Activated CD8-positive, alpha-beta memory T cell treated with anti-CD3 and anti-CD28 coated beads, Interleukin-2, amount 50 U/mL, for 24 hours (primary cell): ENCODE results near the gene VAMP3.
"Not testable (repeated sequence)": the region's sequence is repeated elsewhere in the genome, so short reads cannot be mapped to it uniquely, and the experiment has no call there.

ENCODE experiments used
- DNase-seq: peaks from one replicate; pipeline ENCODE4 v3.0.0-alpha.2; 2020; ENCODE audit errors: extremely low read depth

The VAMP3 gene

DNA sequence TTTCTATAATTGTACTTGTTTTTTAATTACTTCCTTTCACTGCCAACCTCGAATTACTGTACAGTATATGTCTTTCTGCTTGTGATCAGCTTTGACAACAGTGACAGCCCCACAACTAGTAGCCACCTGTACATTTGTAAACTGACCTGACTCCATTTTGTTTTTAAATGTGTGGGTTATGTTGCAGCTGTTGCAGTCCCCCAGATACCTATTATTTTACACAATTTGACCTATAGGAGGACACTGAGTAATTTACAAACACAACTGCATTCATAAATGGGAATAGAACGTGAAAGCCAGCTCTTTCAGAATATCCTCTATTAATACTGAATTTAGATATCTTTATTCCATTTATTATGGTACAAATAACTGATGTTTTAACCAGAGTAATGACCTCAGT lies 2.5 kb upstream of the VAMP3 start:
- no peak for DNase-seq

DNA sequence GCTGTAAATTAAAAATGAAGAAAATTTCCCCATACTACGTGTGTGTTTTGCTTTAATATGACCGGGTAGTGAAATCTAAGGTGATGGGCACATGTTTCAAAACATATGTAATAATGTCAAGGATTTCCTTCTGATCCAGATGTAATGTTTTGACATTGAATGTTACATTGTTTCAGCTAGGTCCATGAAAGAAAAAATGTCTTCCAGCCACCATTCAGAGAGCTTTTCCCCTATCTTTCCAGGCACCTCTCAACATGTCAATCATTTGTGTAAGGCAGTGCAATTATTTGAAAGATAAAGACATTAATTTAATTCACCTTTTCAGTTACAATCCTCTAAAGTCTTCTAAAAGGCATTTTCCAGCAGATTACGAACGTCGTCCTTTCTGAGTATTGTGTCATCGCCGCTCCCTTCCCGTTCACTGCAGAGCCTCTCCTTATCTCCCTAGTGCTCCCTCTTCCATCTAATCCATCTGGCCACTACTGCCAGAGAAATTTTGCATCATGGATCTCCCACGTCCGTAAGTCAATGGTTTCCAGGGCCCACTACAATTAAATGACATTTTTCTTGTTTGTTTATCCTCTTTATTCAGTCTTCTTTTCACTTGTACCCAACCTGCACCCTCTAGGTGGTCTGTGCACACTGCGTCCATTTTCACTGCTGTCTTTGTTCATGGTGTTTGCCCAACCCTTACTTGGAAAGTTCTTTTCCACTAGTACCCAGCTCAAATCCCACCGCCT lies 1.3 kb upstream of the VAMP3 start:
- no peak for DNase-seq

DNA sequence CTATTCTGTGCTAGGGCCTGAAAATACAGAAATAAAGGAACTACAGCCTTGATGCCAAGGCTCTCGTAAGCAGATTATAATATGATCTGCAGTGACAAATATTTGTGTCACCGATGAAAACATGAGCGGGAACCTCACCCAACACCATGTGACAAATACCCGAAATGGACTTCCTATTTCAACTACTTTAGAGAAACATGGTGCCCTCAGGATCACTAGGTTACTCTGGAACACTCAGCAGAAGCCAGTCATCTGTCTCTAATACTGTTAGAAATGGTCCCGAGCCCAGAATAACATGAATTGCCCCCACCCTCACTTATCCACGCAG lies 463 bp upstream of the VAMP3 start:
- DNase-seq = no peak

DNA sequence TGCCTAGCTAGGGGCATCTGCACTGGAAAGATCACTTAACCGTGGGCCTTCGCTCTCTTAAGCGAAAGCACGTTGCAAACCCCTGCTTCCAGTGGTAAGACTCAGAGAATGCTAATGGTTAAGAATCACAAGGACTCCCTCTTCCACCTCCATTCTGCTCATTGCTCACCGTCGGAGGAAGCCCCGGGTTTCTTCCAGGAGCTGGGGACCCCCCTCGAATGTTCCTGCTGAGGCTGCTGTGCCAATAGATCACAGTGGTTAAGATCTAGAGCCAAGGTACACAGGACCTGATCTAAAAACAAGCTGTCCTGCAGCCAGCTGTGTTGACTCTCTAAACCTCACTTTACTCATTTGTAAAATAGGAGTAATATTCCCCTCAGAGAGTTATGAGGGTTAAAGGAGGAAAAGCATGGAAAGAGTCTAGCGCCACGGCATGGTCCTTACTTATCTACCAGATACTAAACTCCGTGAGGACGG lies 765 bp downstream of the VAMP3 start:
- DNase-seq = no peak

DNA sequence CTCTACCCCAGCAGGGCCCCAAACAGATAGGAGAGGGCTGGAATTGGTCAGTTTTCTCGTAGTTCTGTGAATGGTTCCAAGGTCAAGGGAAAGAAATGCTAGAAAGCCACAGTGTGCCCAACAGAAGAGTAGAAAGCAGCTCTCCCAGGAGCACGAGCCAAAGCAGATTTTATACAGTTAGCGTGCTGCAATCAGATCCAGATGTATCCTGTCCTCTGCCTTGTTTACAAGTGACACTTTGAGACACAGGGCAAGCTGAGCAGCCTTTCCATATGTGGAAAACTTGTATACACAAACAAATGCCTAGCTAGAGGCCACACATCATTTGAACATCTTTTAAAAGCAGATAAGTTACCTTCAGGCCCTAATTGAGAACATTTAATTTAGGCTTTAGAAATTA lies 6.5 kb downstream of the VAMP3 start:
- DNase-seq = no peak

DNA sequence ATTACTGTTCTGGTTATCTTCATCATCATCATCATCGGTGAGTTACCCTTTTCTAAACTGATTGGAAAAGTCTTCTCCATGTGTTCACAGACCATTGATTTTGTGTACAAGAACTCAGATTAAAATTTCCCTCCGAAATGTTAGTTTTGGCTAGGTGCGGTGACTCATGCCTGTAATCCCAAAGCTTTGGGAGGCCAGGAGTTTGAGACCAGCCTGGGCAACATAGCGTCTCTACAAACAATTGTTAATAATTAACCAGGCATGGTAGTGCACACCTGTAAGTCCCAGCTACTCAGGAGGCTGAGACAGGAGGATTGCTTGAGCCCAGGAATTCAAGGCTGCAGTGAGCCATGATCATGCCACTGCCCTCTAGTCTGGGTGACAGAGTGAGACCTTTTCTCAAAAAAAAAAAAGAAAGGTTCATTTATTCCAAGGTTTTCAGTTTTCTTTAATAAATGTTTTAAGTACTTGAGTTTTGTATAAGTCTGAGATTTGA lies 7.1 kb downstream of the VAMP3 start:
- no peak for DNase-seq

DNA sequence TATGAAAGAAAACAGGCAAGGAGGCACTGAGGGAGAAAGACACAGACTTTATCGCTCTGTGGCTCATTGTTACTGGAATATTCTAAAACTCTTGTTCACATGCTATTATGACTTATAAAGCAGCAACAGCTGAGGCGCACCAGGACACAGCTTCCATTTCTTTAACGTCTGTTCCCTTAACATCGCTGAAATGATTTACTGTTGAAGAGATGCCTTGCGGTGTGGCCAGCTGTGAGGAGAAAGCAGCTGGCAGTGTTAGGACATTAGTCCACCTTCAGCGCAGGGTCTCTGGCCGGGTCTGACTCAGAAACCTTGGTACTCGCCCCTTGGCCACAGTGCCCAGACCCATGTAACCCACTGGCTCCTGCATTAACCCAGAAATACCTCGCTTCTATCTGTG lies 9.9 kb downstream of the VAMP3 start:
- no peak for DNase-seq

DNA sequence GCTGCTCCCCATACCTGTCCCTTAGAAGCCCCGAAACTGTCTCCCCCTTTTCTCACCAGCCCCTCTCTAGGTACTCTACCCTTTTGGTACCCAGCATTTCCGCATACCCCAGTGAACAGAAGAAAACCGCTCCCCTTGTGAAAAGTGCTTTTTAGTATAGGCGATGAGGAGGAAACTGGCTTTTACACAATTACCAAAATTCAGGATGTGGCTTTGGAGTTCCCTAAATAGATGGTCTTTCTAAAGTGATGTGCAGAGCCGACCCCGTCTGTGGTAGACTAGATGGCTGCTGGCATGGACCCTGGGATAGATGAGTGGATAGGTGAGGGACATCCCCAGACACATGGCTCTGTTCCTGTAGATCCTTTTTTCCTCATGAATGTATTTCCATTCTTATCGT lies 10.4 kb downstream of the VAMP3 start:
- no peak for DNase-seq

DNA sequence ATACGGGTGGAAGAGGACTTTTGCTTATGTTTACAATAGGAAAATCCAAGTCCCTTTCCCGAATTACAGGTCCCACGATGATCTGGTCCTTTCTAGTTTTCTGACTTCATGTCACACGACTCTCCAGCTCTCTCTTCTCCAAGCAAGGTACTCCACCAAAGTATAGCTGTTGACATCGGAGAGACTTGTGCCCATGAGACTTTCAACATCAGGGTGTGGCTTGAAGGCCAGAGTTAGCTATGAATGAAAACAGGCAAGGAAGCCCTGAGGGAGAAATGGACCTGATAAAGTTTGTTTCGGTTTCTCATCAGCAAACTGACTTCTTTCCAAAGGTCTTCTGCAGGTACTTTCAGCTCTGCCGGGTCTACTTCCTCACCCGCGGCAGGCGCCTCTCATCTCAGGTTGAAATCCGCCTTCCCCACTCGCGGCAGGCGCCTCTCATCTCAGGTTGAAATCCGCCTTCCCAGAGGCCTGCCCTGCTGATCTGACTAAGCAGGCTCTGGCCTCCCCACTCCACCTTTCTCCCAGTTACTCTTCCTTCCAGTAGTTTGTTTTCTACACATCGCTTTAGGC lies 10.9 kb downstream of the VAMP3 start:
- no peak for DNase-seq

DNA sequence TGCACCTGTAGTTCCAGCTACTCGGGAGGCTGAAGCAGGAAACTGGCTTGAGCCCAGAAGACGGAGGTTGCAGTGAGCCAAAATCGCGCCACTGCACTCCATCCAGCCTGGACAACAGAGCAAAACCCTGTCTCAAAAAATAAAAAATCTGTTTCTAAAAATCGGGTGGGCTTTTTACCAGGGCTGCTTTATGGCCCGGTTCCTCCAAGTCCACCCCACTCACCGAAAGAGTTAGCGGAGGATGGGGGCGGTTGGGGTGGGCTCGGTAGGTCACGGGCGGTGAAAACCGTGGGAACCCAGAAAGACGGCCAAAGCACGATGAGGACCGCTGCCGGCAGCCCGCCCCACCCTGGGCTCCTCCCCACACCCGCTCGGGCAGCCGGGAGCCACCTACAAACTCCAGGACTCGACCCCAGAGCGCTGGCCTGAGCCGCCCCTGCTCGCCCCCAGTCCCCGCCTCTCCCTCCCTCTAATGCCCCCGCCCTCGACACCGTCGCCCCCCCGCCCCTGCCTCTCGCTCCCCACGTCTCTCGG lies 12.1 kb downstream of the VAMP3 start:
- DNase-seq = no peak

DNA sequence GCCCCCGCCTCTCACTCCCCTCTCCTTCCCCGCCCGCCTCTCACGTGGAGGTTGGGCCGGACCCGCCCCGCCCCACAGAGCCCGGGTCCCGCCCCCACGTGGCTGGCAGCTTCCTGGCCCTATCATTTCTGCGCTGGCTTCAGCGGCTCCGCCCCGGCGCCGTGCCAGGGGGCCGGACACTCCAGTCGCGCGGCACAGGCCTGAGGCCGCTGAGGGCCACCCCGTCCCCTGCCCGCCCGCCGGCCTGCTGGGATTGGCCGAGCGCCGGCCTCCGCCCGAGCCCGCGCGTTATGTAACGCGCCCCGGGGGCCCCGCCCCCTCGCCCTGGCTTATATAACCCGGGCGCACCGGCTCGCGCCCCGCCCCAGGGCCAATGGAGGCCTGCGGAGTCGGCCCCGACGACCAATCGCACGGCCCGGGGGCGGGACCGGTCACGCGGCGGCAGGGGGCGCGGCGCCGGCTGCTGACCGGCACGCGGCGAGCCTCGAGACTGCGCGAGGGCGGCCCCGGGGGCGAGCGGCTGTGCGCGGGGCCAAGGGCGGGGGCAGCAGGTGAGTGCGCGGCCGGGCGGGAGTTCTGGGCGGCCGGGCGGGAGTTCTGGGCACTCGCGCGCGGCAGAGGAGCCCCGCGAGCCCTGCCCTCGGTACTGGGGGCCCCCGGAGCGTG lies 12.9 kb downstream of the VAMP3 start, which contains the start of gene PER3:
Gene PER3 (plus strand): TSS at position 466 of the 666 bp plus-strand sequence. CDS start 587 bp downstream, outside the sequence.
- DNase-seq = peak; percentile 66

DNA sequence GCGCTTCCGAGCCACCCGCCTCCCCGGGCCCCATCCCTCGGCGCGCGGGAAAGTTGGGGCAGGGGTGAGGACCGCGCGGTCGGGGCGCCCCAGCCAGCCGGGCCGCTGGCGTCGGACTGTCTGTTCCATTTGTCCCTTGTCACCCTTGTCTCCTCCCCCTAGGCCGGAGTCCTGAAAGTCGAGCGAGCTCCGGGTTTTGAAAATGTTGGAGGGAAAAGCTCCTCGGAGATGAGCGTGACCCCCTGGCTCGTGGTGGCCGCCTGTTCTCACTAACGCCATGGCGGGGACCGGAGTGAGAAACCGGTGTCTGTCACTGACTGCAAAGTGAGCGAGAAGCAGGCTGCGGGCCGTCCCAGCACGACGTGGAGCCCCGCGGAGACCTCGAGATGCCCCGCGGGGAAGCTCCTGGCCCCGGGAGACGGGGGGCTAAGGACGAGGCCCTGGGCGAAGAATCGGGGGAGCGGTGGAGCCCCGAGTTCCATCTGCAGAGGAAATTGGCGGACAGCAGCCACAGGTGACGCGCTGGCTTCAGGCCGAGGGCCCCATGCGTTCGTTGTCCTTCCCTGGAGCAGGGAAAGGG lies 13.5 kb downstream of the VAMP3 start:
- DNase-seq = no peak

DNA sequence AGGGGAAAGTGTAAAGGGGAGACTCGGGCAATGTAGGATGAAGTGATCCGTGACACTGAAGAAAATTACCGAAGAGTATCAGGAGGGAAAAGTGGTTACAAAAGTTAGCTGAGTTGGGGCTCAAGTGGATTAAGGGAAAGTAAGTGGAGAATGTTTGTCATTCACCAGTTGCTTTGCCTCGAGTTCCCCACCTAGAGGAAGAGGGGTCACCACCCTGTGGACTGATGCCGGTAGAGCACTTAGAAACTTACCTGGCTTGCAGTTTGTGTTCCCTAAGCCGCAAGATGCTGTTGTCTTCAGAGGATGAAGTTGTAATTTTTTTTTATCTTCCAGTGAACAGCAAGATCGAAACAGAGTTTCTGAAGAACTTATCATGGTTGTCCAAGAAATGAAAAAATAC lies 14.0 kb downstream of the VAMP3 start:
- no peak for DNase-seq

DNA sequence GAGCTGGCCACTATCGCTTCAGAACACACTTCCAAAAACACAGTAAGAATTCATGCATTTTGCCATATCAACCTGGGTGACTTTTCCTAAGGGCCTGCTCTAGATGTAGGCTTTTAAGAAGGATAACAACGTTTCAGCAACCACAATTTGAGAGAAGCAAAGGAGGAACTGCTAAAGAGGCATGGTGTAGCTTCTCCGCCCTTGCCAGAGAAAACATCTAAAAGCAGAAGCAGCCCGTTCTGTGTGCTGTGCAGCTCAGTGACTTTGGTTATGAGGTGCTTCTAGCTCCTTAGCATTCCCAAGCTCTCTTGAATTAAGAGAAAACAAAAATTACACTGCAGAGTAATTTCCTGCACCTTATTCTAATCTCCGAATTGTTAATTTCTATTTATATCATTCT lies 15.7 kb downstream of the VAMP3 start:
- no peak for DNase-seq

DNA sequence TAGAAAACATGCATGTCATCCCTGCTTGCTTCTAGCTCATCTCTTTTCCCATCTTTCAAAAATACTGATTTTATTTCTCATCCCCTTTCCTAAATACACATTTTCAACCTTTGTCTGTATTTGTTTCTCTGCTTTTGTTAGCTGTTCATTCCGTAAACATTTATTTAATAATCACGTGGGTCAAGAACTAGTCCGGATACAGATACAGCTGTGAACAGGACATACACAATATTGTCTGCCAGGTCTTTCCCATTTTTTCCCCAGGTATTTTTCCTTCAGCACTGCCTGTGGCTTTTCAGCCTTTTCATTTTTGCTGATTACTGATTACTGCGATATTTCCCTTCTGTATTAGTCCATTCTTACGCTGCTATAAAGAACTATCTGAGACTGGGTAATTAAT lies 18.7 kb downstream of the VAMP3 start:
- DNase-seq = no peak

DNA sequence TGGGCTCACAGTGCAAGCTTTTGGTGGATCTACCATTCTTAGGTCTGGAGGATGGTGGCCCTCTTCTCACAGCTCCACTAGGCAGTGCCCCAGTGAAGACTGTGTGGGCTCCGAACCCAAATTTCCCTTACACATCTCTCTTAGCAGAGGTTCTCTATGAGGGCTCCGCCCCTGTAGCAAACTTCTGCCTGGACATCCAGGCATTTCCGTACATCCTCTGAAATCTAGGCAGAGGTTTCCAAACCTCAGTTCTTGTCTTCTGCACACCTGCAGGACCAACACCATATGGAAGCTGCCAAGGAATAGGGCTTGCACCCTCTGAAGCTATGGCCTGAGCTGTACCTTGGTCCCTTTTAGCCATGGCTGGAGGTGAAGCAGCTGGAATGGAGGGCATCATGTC lies 19.9 kb downstream of the VAMP3 start:
- DNase-seq = not testable (repeated sequence)

DNA sequence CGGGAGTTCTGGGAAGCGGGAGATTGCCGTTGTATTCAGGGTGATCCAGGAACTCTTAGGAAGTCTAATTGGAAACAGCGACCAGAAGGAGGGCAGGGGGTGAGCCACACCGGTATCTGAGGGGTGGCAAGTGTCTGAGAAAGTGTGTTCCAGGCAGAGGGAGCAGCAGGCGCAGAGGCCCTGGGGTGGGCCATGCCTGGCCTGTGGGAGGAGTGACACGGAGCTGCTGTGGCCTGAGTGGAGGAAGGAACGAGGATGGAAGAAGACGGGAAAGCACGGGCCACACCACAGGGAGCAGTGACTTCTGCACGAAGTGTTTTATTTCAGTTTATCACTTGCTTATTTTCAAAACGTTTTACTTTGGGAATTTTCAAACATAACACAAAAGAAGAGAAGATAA lies 24.3 kb downstream of the VAMP3 start:
- no peak for DNase-seq

DNA sequence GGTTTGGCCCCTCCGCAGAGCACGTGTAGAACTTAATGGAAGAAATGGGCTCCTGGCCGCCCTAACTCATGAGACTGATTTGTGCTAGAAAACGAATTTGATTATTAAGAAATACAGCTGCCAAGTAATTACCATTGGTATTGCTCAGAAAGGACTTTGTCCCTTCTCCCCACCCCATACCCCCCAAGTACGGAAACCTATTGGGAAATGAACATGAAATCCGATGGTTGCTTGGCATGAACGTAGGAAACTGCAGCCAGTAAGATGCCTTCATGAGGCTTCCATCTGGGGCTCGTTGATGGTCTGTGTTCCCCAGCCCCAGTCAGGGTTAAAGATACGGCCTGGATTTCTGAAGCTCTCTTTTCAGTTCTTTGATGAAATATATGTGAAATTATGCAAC lies 34.4 kb downstream of the VAMP3 start:
- DNase-seq = no peak

DNA sequence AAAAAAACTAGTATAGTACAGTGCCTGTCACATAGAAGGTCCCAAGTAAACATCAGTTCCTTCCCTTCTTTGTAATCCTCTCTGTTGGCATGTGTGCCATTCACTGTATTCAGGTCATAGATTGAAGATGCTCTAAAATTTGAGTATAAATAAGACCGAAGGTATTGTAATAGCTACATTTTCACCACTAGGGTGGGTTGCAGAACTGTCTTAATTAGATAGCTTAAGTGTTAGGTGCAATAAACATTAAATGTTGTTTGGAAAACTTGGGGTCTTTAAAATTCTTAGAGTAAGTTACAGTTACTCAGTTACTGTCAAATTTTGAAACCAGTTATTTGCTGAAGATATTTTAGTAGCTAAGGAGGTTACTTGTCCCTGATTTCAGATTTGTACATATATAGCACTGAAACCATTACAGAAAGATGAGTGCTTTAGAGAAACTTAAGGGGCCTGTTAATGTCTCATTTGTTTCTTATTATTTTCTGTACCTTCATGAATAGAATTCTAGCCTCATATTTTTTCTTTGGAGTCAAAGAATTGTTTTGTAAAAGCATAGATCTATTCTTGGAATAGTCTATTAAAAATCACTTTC lies 37.3 kb downstream of the VAMP3 start:
- DNase-seq = no peak

DNA sequence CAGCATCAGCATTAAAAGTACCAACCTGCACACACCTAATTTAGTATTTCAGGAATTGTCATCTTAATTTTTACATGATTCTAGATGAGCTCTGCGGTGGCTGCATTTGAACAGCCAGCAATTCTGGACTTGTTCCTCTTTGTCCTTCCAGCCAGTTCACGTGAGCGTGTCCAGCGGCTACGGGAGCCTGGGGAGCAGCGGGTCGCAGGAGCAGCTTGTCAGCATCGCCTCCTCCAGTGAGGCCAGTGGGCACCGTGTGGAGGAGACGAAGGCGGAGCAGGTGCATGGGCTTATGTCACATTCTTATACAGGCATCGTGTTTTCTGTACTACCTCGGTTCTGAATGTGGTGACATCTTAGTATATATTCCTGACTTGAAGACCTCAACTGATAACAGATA lies 38.6 kb downstream of the VAMP3 start:
- DNase-seq = no peak

DNA sequence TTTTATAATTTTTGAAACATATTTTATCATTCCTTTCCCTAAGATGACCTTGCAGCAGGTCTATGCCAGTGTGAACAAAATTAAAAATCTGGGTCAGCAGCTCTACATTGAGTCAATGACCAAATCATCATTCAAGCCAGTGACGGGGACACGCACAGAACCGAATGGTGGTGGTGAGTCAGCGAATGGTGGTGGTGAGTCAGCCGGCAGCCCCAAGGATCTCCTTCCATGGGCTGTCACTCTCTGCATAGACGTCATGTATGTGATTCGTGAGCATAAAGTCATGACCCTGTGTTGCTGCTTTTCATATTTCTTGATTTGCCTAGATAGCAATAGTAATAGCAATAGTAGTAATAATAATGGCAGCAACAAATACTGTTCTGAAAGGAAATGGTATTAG lies 39.3 kb downstream of the VAMP3 start:
- DNase-seq = no peak

DNA sequence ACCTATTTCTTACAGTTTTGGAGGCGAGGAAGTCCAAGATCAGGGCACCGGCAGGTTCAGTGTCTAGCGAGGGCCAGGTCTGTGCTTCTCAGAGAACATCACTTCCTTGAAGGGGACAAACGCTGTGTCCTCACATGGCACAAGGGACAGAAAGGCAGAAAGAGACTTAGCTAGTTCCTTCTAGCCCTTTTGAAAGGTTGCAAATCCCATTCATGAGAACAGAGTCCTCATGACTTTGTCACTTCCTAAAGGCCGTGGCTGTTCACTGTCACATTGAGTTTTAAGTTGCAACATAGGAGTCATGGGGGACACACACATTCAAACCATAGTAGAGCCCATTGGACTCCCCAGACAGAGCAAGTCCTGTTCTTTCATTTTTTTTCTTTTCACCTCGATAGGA lies 40.4 kb downstream of the VAMP3 start:
- no peak for DNase-seq
